Liver (tissue), 9 donors: ENCODE results near the gene NUDT13. TPM values are rescaled to one million over a fixed set of nuclear protein-coding genes. Genes with fewer than 3 reads are reported as not detected.
A peak's percentile ranks its signal among the peaks of the same experiment; 100 is the strongest.

ENCODE experiments used
- DNase-seq: peaks from one replicate; pipeline ENCODE4 v3.0.0-alpha.2; 2017; ENCODE audit warnings: low spot score
- H3K27ac ChIP-seq, 2 donors: one replicate each; pipeline ENCODE4 v1.7.0; 2013; ENCODE audit warnings: inconsistent platforms in 2 of 2, low read length in 2 of 2, control low read depth in 1 of 2, low read depth in 1 of 2, mild to moderate bottlenecking in 1 of 2
- H3K27me3 ChIP-seq, 4 donors: one replicate each; pipeline versions ENCODE4 v1.6.1 to v1.7.0; 2013; ENCODE audit warnings: low read length in 3 of 4, inconsistent platforms in 1 of 4, mild to moderate bottlenecking in 1 of 4, moderate library complexity in 1 of 4; ENCODE audit not compliant: control insufficient read depth in 4 of 4, insufficient read depth in 4 of 4
- H3K36me3 ChIP-seq, 4 donors: one replicate each; pipeline versions ENCODE4 v1.6.1 to v1.7.0; 2013; ENCODE audit warnings: low read length in 3 of 4, mild to moderate bottlenecking in 3 of 4, low read depth in 1 of 4, moderate library complexity in 1 of 4; ENCODE audit not compliant: control insufficient read depth in 4 of 4, insufficient read depth in 3 of 4
- H3K4me1 ChIP-seq, 4 donors: one replicate each; pipeline versions ENCODE4 v1.6.1 to v1.7.0; 2013; ENCODE audit warnings: low read length in 3 of 4, mild to moderate bottlenecking in 3 of 4, moderate library complexity in 1 of 4; ENCODE audit not compliant: control insufficient read depth in 4 of 4, insufficient read depth in 4 of 4
- H3K4me3 ChIP-seq, 3 donors: one replicate each; pipeline versions ENCODE4 v1.6.1 to v1.7.0; 2013; ENCODE audit warnings: low read length in 3 of 3, control low read depth in 1 of 3, low read depth in 1 of 3, mild to moderate bottlenecking in 1 of 3
- H3K9ac ChIP-seq, 2 donors: one replicate each; pipeline ENCODE4 v1.7.0; 2013; ENCODE audit warnings: low read length in 2 of 2, mild to moderate bottlenecking in 2 of 2, moderate library complexity in 2 of 2, control low read depth in 1 of 2, low read depth in 1 of 2
- H3K9me3 ChIP-seq, 4 donors: one replicate each; pipeline versions ENCODE4 v1.6.1 to v1.7.0; 2013; ENCODE audit warnings: low read length in 3 of 4; ENCODE audit not compliant: control insufficient read depth in 4 of 4
- CTCF ChIP-seq: fragments of 150-350 bp; IDR thresholded peaks from 2 replicates; pipeline ENCODE4 v1.5.1; 2017; ENCODE audit warnings: improper control_type of control experiment, low read depth, low read length; ENCODE audit not compliant: missing input control
- EGR1 ChIP-seq, 2 donors: IDR thresholded peaks; 2 replicates each; pipeline ENCODE4 v1.6.1; 2016 to 2018; ENCODE audit warnings: antibody characterized with exemption in 2 of 2, low read depth in 2 of 2
- FOXA1 ChIP-seq: IDR thresholded peaks from 2 replicates; pipeline ENCODE4 v1.6.1; 2016; ENCODE audit warnings: antibody characterized with exemption
- FOXA2 ChIP-seq: IDR thresholded peaks from 2 replicates; pipeline ENCODE4 v1.6.1; 2016; ENCODE audit warnings: antibody characterized with exemption
- GABPA ChIP-seq, 2 donors: IDR thresholded peaks in 1 of 2; conservative IDR thresholded peaks in 1 of 2; 2 replicates each; pipeline ENCODE4 v1.6.1; 2016; ENCODE audit warnings: antibody characterized with exemption in 2 of 2, mild to moderate bottlenecking in 1 of 2, moderate library complexity in 1 of 2
- HNF4A ChIP-seq, 2 donors: conservative IDR thresholded peaks; 2 replicates each; pipeline ENCODE4 v1.6.1; 2016; ENCODE audit warnings: antibody characterized with exemption in 2 of 2, mild to moderate bottlenecking in 2 of 2
- HNF4G ChIP-seq: IDR thresholded peaks from 2 replicates; pipeline ENCODE4 v1.6.1; 2016; ENCODE audit warnings: antibody characterized with exemption
- JUND ChIP-seq, 2 donors: IDR thresholded peaks; 2 replicates each; pipeline ENCODE4 v1.6.1; 2016; ENCODE audit warnings: antibody characterized with exemption in 2 of 2
- MAX ChIP-seq: IDR thresholded peaks from 2 replicates; pipeline ENCODE4 v1.6.1; 2016; ENCODE audit warnings: antibody characterized with exemption
- NR2F2 ChIP-seq: IDR thresholded peaks from 2 replicates; pipeline ENCODE4 v1.6.1; 2016; ENCODE audit warnings: antibody characterized with exemption
- REST ChIP-seq: IDR thresholded peaks from 2 replicates; pipeline ENCODE4 v1.6.1; 2016; ENCODE audit warnings: antibody characterized with exemption, mild to moderate bottlenecking
- RXRA ChIP-seq, 2 donors: IDR thresholded peaks; 2 replicates each; pipeline ENCODE4 v1.6.1; 2017 to 2018; ENCODE audit warnings: antibody characterized with exemption in 2 of 2, mild to moderate bottlenecking in 1 of 2
- SP1 ChIP-seq: IDR thresholded peaks from 2 replicates; pipeline ENCODE4 v1.6.1; 2018; ENCODE audit warnings: antibody characterized with exemption, mild to moderate bottlenecking
- TAF1 ChIP-seq: conservative IDR thresholded peaks from 2 replicates; pipeline ENCODE4 v1.6.1; 2016; ENCODE audit warnings: antibody characterized with exemption, mild to moderate bottlenecking
- YY1 ChIP-seq: IDR thresholded peaks from 2 replicates; pipeline ENCODE4 v1.6.1; 2016; ENCODE audit warnings: antibody characterized with exemption, mild to moderate bottlenecking
- ZBTB33 ChIP-seq: IDR thresholded peaks from 2 replicates; pipeline ENCODE4 v1.6.1; 2016; ENCODE audit warnings: antibody characterized with exemption
- WGBS: extraction: QIAGEN DNeasy Blood & Tissue Kit; methylation state at CpG from one replicate; pipeline ENCODE4 v1.1.7; 2013; 5-methylcytosine and 5-hydroxymethylcytosine counted together
- polyA plus RNA-seq, 2 donors: library from polyadenylated mRNA; stranded (reverse) in 1 of 2; unstranded in 1 of 2; fragments of 200-250 nt in 1 of 2; fragments of >200 nt in 1 of 2; fragmentation: Nextera tagmentation in 1 of 2; extraction: Ambion mirVana in 1 of 2; gene quantifications; one replicate each; pipeline versions ENCODE4 v1.2.1 to v1.2.3, GENCODE V29; 2013 to 2015
- total RNA-seq, 2 donors: library from RNA; depleted of rRNA; stranded (reverse); fragments of >200 nt; gene quantifications; one replicate each; pipeline ENCODE4 v1.2.3, GENCODE V29; 2014
- TF ChIP-seq, protein P1 (sequence below): IDR thresholded peaks from 2 replicates; pipeline ENCODE4 v1.6.1; 2016; ENCODE audit warnings: antibody characterized with exemption
- donor health status: healthy.
- donor health status: healthy.
- donor health status: healthy.
- donor health status: healthy.
- donor health status: healthy.

The NUDT13 gene
- total and polyA plus RNA-seq, 4 donors = 0.60 to 4.0 (median 2.4) TPM

DNA sequence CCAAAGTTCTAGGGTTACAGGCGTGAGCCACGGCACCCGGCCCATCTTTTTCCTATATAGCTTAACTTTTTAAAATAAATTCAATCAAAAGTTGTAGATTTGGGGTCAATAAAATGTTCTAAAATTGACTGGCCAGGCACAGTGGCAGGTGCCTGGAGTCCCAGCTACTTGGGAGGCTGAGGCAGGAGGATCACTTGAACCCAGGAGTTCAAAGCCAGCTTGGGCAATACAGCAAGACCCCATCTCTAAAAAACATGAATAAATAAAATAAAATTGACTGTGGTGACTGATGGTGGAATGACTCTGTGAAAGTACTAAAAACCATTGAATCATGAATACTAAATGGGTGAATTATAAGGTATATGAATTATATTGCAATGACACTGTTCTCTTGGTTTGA, 34.4 kb upstream of the NUDT13 start:
- no peaks in the 10 kb centered on the region for H3K9me3 ChIP-seq
- no peak overlapping the region for H3K4me3 ChIP-seq
- DNase-seq = no peak
- no peak overlapping the region for H3K27ac ChIP-seq
- WGBS = 94% methylated on average over 3 of the region's 3 CpGs
- no peaks in the 10 kb centered on the region for H3K27me3 ChIP-seq
- H3K9ac ChIP-seq = no peak overlapping the region
- peaks cover 3 to 21% (median 20%) of the 10 kb centered on the region in 4 donors for H3K36me3 ChIP-seq
- H3K4me1 ChIP-seq = peaks cover 0 to 1% (median 0%) of the 10 kb centered on the region in 4 donors
- no peak for TF ChIP-seq YY1
- no peak for TF ChIP-seq GABPA (IDR thresholded peaks at IDR 0.05 in 1 of 2, conservative IDR thresholded peaks at IDR 0.05 in 1 of 2)
- no peak for TF ChIP-seq MAX
- no peak for TF ChIP-seq HNF4G
- TF ChIP-seq RXRA (IDR thresholded peaks at IDR 0.05) = no peak
- TF ChIP-seq EGR1 (IDR thresholded peaks at IDR 0.05; ENCODE audit: low read depth in 2 of 2) = no peak
- no peak for TF ChIP-seq REST
- no peak for TF ChIP-seq FOXA2
- no peak for TF ChIP-seq TAF1
- no peak for TF ChIP-seq SP1
- TF ChIP-seq NR2F2 = no peak
- no peak for TF ChIP-seq FOXA1
- TF ChIP-seq ZBTB33 = no peak

DNA sequence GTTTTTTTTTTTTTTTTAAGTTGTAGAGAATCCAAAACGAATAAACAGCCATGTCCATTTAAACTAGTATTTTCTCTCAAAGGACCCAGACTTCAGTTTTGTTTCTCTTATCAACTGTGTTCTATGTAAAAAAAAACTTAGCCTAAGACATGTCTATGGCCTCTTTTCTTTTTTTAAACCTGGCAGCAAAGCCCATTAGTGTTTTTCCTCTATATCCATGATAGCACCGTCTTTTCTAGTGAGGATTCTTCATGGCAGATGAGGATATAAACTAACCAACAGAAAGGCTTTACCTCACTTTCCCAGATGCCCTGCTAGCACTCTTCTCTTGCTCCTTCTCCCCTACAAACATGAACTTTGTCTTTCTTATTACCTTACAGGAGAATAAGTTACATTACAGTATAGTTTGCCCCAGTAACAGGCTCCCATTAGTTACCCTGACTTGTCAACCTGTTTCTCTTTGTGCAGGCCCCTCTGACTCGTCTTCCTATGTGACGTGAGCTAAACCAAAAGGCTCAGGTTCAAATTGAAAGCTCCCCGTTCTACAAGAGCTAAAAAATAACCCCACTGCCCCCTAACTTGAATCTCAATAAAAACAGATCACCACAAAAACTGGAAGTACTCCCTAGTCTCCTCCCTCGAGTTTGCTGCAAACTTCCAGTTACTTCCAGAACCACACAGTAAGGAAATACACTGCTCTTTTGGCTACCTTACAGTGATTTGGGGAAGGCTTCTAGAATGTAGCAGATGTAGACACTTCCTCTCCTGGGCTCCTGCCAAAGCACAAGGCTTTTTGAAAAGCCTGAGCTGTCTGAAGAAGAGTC, 33.7 kb upstream of the NUDT13 start:
- Histone ChIP-seq H3K36me3 (peaks cover 2 to 19% (median 16%) of the 10 kb centered on the region in 4 donors), H3K4me3 (no peak overlapping the region), H3K4me1 (peaks cover 0 to 1% (median 0%) of the 10 kb centered on the region in 4 donors), H3K27ac (peak overlapping the region; percentile 19 to 79), H3K27me3 (no peaks in the 10 kb centered on the region), H3K9ac (peak overlapping the region in 1 of 2 donors; percentile 67), H3K9me3 (no peaks in the 10 kb centered on the region)
- 63% methylated on average over 6 of the region's 6 CpGs for WGBS
- DNase-seq = no peak
- TF ChIP-seq CTCF (no peak), SP1 (no peak), EGR1 (IDR thresholded peaks at IDR 0.05; ENCODE audit: low read depth in 2 of 2) (no peak), YY1 (peak; percentile 33), ZBTB33 (no peak), REST (no peak), JUND (IDR thresholded peaks at IDR 0.05) (no peak), NR2F2 (no peak), HNF4A (conservative IDR thresholded peaks at IDR 0.05) (no peak), GABPA (IDR thresholded peaks at IDR 0.05 in 1 of 2, conservative IDR thresholded peaks at IDR 0.05 in 1 of 2) (no peak), FOXA1 (no peak)
- TF ChIP-seq, protein P1, sequence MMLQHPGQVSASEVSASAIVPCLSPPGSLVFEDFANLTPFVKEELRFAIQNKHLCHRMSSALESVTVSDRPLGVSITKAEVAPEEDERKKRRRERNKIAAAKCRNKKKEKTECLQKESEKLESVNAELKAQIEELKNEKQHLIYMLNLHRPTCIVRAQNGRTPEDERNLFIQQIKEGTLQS = no peak
